Body of pancreas (tissue), 4 donors: Measurements from ENCODE around the gene ANGEL2. TPM values are rescaled to one million over a fixed set of nuclear protein-coding genes. Genes with fewer than 3 reads are reported as not detected.

ENCODE experiments used
- ATAC-seq: fragments of 150-250 bp; one replicate; pipeline ENCODE4 v1.9.1; 2016
- DNase-seq, 4 donors: peaks; one replicate each; pipeline ENCODE4 v3.0.0-alpha.2; 2019
- H3K27ac ChIP-seq, 4 donors: fragments of 200-600 bp; sonication (generic); 1 replicate in 3 of 4; 2 replicates in 1 of 4; pipeline versions ENCODE4 v1.5.1 to v1.6.1; 2016 to 2019; ENCODE audit warnings: mild to moderate bottlenecking in 1 of 4, mixed read lengths in 1 of 4, moderate library complexity in 1 of 4
- H3K27me3 ChIP-seq, 2 donors: fragments of 200-600 bp; sonication (generic); one replicate each; pipeline ENCODE4 v1.6.0; 2016; ENCODE audit warnings: mild to moderate bottlenecking in 1 of 2
- H3K36me3 ChIP-seq, 2 donors: fragments of 200-600 bp; sonication (generic); replicated peaks in 1 of 2; 2 replicates each; pipeline ENCODE4 v1.5.1; 2016; ENCODE audit warnings: low read depth in 2 of 2; ENCODE audit not compliant: insufficient read depth in 1 of 2
- H3K4me1 ChIP-seq: fragments of 200-600 bp; sonication (generic); one replicate; pipeline ENCODE4 v1.6.0; 2016
- H3K4me3 ChIP-seq, 2 donors: fragments of 200-600 bp; sonication (generic); 1 replicate in 1 of 2; 2 replicates in 1 of 2; pipeline ENCODE4 v1.5.1; 2016 to 2019
- H3K9me3 ChIP-seq, 3 donors: fragments of 200-600 bp; sonication (generic); 1 replicate in 2 of 3; 2 replicates in 1 of 3; pipeline ENCODE4 v1.5.1; 2016
- POLR2A ChIP-seq, 3 donors: fragments of 450-650 bp; IDR thresholded peaks; one replicate each; pipeline ENCODE4 v1.6.1; 2016; ENCODE audit warnings: antibody characterized with exemption in 3 of 3, mild to moderate bottlenecking in 2 of 3
- WGBS, 2 donors: methylation state at CpG; one replicate each; pipeline ENCODE4 v1.1.5; 2017; 5-methylcytosine and 5-hydroxymethylcytosine counted together
- intact Hi-C: fragments of 100-400 bp; cut with DNase I; formaldehyde crosslinking; loops from one replicate; pipeline ENCODE4 v1.15.1; 2023
- total RNA-seq, 2 donors: library from RNA; depleted of rRNA; stranded (reverse); fragments of >200 nt; gene quantifications; one replicate each; pipeline ENCODE4 v1.1.0, GENCODE V29; 2016
- TF ChIP-seq, protein P1 (sequence below), 7 experiments: fragments of 450-650 bp in 4 of 7; fragments of 200-600 bp in 3 of 7; sonication (generic) in 3 of 7; IDR thresholded peaks; one replicate each; pipeline ENCODE4 v1.5.1; 2016 to 2019; ENCODE audit warnings: antibody characterized with exemption in 7 of 7

Gene ANGEL2
- total RNA-seq, 2 donors from 2014 or later = 14.5 to 36.8 TPM

DNA sequence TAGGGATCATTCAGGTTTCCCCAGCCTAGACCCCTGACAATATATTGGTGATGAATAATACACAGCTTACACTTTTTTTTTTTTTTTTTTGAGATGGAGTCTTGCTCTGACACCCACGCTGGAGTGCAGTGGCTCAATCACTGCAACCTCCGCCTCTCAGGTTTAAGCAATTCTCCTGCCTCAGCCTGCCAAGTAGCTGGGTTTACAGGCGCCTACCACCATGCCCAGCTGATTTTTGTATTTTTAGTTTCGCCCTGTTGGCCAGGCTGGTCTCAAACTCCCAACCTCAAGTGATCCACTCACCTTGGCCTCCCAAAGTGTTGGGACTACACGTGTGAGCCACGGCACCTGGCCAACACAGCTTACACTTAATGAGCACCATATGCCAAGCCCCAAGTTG is 58.1 kb downstream of the ANGEL2 start:
- intact Hi-C loops = no loop called here
- Histone ChIP-seq H3K4me3 (no peak overlapping the region), H3K27me3 (no peaks in the 10 kb centered on the region), H3K36me3 (no peaks in the 10 kb centered on the region), H3K9me3 (no peaks in the 10 kb centered on the region), H3K4me1 (no peaks in the 10 kb centered on the region), H3K27ac (no peak overlapping the region)
- ATAC-seq (no peak), DNase-seq (no peak)
- 77 to 82% methylated on average over 6 of the region's 6 CpGs for WGBS, 2 donors
- TF ChIP-seq, protein P1, sequence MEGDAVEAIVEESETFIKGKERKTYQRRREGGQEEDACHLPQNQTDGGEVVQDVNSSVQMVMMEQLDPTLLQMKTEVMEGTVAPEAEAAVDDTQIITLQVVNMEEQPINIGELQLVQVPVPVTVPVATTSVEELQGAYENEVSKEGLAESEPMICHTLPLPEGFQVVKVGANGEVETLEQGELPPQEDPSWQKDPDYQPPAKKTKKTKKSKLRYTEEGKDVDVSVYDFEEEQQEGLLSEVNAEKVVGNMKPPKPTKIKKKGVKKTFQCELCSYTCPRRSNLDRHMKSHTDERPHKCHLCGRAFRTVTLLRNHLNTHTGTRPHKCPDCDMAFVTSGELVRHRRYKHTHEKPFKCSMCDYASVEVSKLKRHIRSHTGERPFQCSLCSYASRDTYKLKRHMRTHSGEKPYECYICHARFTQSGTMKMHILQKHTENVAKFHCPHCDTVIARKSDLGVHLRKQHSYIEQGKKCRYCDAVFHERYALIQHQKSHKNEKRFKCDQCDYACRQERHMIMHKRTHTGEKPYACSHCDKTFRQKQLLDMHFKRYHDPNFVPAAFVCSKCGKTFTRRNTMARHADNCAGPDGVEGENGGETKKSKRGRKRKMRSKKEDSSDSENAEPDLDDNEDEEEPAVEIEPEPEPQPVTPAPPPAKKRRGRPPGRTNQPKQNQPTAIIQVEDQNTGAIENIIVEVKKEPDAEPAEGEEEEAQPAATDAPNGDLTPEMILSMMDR (IDR thresholded peaks at IDR 0.05) = no peak
- TF ChIP-seq POLR2A (IDR thresholded peaks at IDR 0.05) = no peak

DNA sequence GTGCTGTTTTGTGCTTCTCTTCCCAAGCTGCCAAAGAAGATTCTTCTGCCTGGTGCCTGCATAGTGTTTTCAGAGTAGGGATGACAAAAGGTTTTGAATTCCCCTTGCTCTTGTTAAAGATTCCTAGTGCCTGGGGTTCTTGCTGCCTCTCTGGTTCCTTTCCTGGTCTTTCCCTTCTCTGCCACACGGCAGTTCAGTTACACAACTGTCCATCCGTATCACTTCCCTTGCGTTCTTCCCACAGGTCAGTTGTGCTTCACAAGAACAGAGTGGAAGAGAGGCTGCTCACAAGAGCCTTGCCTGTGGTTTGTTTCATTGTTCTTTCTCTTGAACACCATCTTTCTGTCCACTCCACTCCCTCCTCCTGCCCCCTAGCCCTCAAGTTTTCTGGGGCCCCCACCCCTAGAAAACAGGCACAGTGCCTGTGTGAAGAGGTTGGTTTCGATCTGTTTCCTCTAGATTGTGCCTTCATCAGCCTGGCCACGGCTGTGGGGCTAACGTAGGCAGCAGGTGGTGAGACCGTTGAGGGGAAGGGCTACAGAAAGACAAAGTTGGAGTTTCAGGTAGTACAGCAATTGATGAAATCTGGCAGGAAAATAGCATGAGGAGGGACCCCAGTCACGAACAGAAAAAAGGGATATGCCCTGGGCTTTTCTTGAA is 59.6 kb downstream of the ANGEL2 start:
- DNase-seq = no peak
- WGBS, 2 donors = 46 to 63% methylated on average over 8 of the region's 8 CpGs
- intact Hi-C loops = no loop called here
- TF ChIP-seq POLR2A (IDR thresholded peaks at IDR 0.05) = no peak
- TF ChIP-seq, protein P1 (IDR thresholded peaks at IDR 0.05) = no peak
- no peak for ATAC-seq
- H3K4me1 ChIP-seq = peaks cover 11% of the 10 kb centered on the region
- H3K36me3 ChIP-seq = no peaks in the 10 kb centered on the region
- no peaks in the 10 kb centered on the region for H3K9me3 ChIP-seq
- H3K4me3 ChIP-seq = no peak overlapping the region
- H3K27me3 ChIP-seq = peaks cover 0 to under 1% of the 10 kb centered on the region in 2 donors
- no peak overlapping the region for H3K27ac ChIP-seq

DNA sequence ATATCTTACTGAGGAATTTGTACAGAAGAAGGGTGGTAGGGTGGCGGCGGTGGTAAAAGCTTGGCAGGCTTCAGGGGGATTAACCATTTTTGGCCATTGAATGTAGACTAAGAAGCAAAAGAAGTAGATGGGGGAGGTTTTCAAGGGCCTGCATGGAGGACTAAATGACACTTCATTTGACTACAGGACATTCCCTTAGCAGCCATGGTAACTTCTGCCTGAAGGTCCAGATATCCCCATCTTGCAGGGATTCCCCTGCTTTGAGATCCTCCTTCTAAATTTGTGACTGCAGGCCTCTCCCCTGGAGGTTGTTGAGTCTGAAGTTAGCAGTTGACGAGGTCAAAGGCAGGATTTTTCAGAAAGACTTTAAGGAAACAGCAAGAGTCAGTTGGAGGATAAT is 60.6 kb downstream of the ANGEL2 start:
- Histone ChIP-seq H3K27ac (no peak overlapping the region), H3K4me3 (no peak overlapping the region), H3K36me3 (no peaks in the 10 kb centered on the region), H3K9me3 (no peaks in the 10 kb centered on the region), H3K27me3 (peaks cover 0 to 3% of the 10 kb centered on the region in 2 donors), H3K4me1 (peaks cover 21% of the 10 kb centered on the region)
- ATAC-seq (no peak), DNase-seq (no peak)
- TF ChIP-seq, protein P1 (IDR thresholded peaks at IDR 0.05) = no peak
- TF ChIP-seq POLR2A (IDR thresholded peaks at IDR 0.05) = no peak
- intact Hi-C loops = no loop called here
- WGBS, 2 donors = 83 to 85% methylated on average over 3 of the region's 3 CpGs

DNA sequence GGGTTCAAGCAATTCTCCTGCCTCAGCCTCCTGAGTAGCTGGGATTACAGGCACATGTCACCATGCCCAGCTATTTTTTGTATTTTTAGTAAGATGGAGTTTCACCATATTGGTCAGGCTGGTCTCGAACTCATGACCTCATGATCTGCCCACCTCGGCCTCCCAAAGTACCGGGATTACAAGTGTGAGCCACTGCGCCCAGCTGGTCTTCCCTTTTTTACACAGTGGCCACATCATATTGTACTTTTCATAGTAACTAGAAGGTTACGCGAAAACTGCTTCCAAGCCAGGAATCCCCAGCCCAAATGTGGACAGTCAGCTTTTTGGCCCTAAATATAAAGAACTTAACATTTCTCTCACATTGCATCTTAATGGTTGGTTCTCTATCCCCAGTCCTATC is 61.2 kb downstream of the ANGEL2 start:
- 91 to 94% methylated on average over 6 of the region's 6 CpGs for WGBS, 2 donors
- ATAC-seq = no peak
- Histone ChIP-seq H3K4me3 (no peak overlapping the region), H3K9me3 (no peaks in the 10 kb centered on the region), H3K27me3 (peaks cover 0 to 3% of the 10 kb centered on the region in 2 donors), H3K36me3 (no peaks in the 10 kb centered on the region), H3K4me1 (peaks cover 25% of the 10 kb centered on the region), H3K27ac (no peak overlapping the region)
- DNase-seq = no peak
- TF ChIP-seq, protein P1 (IDR thresholded peaks at IDR 0.05) = no peak
- no peak for TF ChIP-seq POLR2A (IDR thresholded peaks at IDR 0.05)
- intact Hi-C loops = no loop called here

DNA sequence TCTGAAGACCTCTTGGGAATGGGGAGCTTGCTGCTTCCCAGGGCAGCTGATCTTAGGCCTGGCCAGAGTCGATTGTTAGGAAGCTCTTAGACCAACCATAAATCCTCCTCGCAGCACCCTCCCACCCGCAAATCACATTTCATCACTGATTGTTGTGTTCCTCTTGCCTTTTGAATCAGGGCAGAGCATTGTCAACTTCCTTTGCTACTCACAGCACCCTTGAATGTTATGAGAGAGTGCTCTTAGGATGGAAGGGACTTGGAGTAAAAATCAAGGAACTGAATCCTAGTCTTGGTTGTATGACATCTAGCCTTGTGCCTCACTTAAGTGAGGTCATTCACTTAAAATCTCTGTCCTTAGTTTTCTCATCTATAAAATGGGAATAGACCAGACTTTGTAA is 62.3 kb downstream of the ANGEL2 start:
- H3K27ac ChIP-seq = no peak overlapping the region

More for the DNA sequence above, 62.3 kb downstream of the ANGEL2 start:
- 75 to 83% methylated on average over 3 of the region's 3 CpGs for WGBS, 2 donors
- Histone ChIP-seq H3K4me1 (peaks cover 25% of the 10 kb centered on the region), H3K9me3 (no peaks in the 10 kb centered on the region), H3K36me3 (no peaks in the 10 kb centered on the region), H3K4me3 (no peak overlapping the region), H3K27me3 (peaks cover 0 to 3% of the 10 kb centered on the region in 2 donors)
- intact Hi-C loops = no loop called here
- no peak for DNase-seq
- TF ChIP-seq POLR2A (IDR thresholded peaks at IDR 0.05) = no peak
- TF ChIP-seq, protein P1 (IDR thresholded peaks at IDR 0.05) = no peak
- ATAC-seq = no peak
